HL-60 (cell line): ENCODE data around the gene CORO6.

ENCODE experiments used
- DNase-seq, 2 experiments: peaks; one replicate each; pipeline ENCODE4 v3.0.0-alpha.2; 2010 to 2020; ENCODE audit warnings: low read depth in 1 of 2, low spot score in 1 of 2
- H3K27ac ChIP-seq: fragments of 250-450 bp; sonication (Bioruptor Pico); replicated peaks from 2 replicates; pipeline ENCODE4 v1.5.1; 2020; ENCODE audit warnings: mild to moderate bottlenecking, moderate library complexity
- H3K27me3 ChIP-seq: fragments of 250-450 bp; sonication (Bioruptor Pico); 2 replicates; pipeline ENCODE4 v1.5.1; 2021; ENCODE audit warnings: mild to moderate bottlenecking, moderate library complexity; ENCODE audit not compliant: insufficient read depth, poor library complexity, severe bottlenecking
- H3K4me3 ChIP-seq: replicated peaks from 2 replicates; pipeline ENCODE4 v1.5.1; 2011; ENCODE audit warnings: mild to moderate bottlenecking, control low read depth, low read length; ENCODE audit not compliant: insufficient read depth
- GABPA ChIP-seq: IDR thresholded peaks from 2 replicates; pipeline ENCODE4 v1.6.1; 2012; ENCODE audit warnings: low read depth
- POLR2AphosphoS5 ChIP-seq: IDR thresholded peaks from 2 replicates; pipeline ENCODE4 v1.6.1; 2012; ENCODE audit warnings: low read depth
- SPI1 ChIP-seq: IDR thresholded peaks from 2 replicates; pipeline ENCODE4 v1.6.1; 2012; ENCODE audit warnings: low read depth, mild to moderate bottlenecking, borderline replicate concordance
- TF ChIP-seq, protein P1 (sequence below): IDR thresholded peaks from 2 replicates; pipeline ENCODE4 v1.6.1; 2012; ENCODE audit warnings: low read depth; ENCODE audit not compliant: insufficient replicate concordance
- TF ChIP-seq, protein P2 (sequence below): IDR thresholded peaks from one replicate; pipeline ENCODE4 v1.5.1; 2011; ENCODE audit warnings: low read length, control low read depth, inconsistent platforms; ENCODE audit not compliant: insufficient read depth

CORO6 gene

DNA sequence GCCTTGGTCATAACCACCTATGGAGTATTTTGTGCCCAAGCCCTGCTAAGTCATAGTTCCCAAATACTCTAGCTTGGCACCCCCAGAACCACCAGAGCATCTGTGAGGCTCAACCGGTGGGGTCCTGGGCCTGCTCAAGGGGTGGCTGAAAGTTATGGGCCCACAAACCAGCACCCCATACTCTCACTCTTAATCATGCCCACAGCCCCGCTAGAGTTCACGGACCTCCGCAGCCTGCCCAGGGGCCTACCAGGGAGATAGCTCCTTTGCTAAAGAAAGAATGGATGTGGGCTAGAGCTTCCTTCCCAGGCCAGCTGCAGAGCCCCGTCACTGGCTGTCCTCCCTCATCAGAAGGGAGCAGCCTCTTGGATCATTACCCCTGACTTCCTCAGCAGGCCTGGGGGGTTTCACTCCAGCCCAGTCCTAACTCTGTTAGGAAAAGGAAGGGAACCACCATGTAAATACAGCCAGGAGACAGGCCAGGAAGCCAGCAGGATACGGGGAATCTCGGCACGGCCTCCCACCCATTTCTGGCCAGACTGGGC, 34.6 kb downstream of the CORO6 start:
- H3K4me3 ChIP-seq = peak overlapping the region; percentile 82
- DNase-seq = no peak
- H3K27ac ChIP-seq = peak overlapping the region; percentile 47
- TF ChIP-seq SPI1 (no peak), POLR2AphosphoS5 (no peak), GABPA (no peak)
- TF ChIP-seq, protein P1, sequence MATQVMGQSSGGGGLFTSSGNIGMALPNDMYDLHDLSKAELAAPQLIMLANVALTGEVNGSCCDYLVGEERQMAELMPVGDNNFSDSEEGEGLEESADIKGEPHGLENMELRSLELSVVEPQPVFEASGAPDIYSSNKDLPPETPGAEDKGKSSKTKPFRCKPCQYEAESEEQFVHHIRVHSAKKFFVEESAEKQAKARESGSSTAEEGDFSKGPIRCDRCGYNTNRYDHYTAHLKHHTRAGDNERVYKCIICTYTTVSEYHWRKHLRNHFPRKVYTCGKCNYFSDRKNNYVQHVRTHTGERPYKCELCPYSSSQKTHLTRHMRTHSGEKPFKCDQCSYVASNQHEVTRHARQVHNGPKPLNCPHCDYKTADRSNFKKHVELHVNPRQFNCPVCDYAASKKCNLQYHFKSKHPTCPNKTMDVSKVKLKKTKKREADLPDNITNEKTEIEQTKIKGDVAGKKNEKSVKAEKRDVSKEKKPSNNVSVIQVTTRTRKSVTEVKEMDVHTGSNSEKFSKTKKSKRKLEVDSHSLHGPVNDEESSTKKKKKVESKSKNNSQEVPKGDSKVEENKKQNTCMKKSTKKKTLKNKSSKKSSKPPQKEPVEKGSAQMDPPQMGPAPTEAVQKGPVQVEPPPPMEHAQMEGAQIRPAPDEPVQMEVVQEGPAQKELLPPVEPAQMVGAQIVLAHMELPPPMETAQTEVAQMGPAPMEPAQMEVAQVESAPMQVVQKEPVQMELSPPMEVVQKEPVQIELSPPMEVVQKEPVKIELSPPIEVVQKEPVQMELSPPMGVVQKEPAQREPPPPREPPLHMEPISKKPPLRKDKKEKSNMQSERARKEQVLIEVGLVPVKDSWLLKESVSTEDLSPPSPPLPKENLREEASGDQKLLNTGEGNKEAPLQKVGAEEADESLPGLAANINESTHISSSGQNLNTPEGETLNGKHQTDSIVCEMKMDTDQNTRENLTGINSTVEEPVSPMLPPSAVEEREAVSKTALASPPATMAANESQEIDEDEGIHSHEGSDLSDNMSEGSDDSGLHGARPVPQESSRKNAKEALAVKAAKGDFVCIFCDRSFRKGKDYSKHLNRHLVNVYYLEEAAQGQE = no peak
- TF ChIP-seq, protein P2, sequence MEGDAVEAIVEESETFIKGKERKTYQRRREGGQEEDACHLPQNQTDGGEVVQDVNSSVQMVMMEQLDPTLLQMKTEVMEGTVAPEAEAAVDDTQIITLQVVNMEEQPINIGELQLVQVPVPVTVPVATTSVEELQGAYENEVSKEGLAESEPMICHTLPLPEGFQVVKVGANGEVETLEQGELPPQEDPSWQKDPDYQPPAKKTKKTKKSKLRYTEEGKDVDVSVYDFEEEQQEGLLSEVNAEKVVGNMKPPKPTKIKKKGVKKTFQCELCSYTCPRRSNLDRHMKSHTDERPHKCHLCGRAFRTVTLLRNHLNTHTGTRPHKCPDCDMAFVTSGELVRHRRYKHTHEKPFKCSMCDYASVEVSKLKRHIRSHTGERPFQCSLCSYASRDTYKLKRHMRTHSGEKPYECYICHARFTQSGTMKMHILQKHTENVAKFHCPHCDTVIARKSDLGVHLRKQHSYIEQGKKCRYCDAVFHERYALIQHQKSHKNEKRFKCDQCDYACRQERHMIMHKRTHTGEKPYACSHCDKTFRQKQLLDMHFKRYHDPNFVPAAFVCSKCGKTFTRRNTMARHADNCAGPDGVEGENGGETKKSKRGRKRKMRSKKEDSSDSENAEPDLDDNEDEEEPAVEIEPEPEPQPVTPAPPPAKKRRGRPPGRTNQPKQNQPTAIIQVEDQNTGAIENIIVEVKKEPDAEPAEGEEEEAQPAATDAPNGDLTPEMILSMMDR = no peak
- H3K27me3 ChIP-seq = no peaks in the 10 kb centered on the region

DNA sequence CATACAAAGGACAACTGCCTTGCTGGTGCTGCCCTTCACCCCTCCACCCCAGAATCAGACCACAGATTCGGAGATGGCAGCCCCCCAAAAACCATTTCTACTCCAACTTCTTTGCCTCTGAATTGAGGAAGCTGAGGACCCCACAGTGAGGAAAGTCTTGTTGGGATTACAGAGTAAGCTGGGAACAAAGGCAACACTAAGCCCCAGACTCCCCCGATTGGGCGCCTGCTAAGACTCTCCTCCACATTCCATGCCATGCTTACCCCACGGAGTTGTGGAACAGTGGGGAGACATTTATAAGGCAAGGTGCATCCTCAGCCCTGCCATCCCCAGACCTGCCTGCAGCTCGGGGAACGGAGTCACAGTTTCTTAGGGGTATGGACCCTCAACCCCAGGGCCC, 35.1 kb downstream of the CORO6 start:
- TF ChIP-seq SPI1 = no peak
- TF ChIP-seq, protein P1 = no peak
- TF ChIP-seq, protein P2 = no peak
- TF ChIP-seq GABPA = no peak
- TF ChIP-seq POLR2AphosphoS5 = no peak
- Histone ChIP-seq H3K4me3 (no peak overlapping the region), H3K27ac (no peak overlapping the region), H3K27me3 (no peaks in the 10 kb centered on the region)
- DNase-seq = no peak

DNA sequence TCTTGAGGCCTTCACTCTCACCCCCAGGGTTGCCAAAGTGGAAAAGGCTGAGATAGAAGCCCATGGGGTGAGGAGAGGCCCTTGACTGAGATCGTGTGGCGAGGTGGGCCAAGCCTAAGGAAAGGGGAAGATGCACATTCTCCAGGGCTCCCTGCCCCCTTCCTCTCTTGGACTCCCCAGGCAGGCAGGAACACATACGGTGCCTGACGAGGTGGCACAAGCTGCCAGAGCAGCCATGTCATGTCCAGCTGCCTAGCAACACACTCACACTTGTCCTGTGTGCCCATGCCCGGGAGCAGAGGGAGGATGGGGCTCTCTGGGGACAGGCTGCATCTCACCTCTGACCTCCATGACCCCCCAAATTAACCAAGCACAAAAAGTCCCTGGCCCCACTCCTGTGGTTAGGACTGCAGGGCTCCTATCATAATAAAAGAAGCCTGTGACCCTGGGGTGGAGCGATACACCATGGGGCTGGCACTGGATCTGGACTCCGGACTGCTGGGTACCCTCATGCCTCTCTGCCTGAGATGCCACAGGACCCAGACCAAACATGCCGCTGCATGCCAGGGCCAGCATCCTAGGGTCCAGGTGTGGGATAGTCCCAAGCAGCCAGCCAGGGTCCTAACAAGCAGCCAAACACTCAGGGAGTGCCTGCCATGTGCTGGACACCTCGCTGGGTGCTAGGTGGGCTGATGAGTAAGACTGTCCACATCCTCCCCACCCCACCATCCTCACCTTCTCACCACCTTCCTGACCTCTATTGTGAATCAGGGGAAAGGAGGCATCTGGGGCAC, 35.8 kb downstream of the CORO6 start:
- DNase-seq = peak in 1 of 2 experiments; percentile 36
- H3K4me3 ChIP-seq = no peak overlapping the region
- TF ChIP-seq, protein P2 = no peak
- TF ChIP-seq SPI1 = 0 out of 2 replicates have a peak, but pooled peaks have one; percentile 16
- H3K27me3 ChIP-seq = no peaks in the 10 kb centered on the region
- no peak overlapping the region for H3K27ac ChIP-seq
